ENCODE results near the gene ABCC4.
A peak's percentile ranks its signal among the peaks of the same experiment; 100 is the strongest.

The ABCC4 gene

DNA sequence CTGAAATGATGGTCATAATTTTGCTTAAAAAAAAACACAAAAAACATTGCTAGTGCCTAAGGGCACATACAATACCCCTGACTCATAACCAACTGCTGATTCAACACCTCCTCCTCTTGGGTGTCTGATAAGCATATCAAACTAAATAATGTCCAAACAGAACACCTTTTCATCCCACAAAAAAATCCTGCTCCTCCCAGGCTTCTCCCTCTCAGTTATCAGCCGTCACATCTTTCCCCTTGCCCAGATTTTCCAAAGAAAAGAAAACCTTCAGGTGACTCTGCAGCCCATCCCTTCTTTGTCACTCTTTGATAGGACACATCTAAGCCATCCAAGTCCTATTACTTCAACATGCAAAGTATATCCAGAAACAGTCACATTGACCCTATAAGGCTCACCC is 46.9 kb downstream of the ABCC4 start:
- DNase-seq = no peak

DNA sequence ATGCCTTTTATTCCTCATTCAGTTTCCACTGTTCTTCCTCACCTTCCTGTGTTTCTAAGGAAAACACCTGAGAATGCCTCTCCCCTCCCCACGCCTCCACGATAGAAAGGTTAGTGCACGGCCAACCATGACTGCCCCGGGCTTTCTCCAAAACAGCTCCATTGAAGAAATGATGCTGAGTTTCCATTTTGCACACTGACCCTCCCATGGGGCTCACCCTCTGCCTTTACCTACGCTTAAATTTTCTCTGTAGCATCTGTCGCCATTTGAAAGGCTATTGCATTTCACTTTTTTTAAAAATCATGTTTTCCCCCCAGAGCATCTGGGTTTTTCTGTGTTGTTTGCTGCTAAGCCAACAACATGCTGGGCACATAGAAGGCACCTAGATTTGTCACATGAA is 48.2 kb downstream of the ABCC4 start:
- no peak for DNase-seq

DNA sequence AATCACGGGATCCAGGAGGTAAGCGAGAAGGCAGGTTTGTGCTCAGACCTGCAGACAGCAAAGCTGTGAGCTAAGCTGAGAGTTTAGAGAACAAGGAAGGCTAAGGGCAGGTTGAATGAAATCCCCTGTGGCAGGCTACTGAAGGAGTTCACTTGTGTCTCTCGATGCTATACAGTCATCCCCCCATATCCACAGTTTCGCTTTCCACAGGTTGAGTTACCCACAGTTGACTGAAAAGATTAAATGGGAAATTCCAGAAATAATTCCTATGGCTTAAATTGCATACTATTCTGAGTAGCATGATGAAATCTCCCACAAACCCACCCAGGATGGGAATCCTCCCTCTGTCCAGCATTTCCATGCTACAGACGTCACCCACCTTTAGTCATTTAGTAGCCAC is 49.6 kb downstream of the ABCC4 start:
- DNase-seq = no peak

- no peak for DNase-seq
These were observed 50.3 kb downstream of the ABCC4 start for GRCh38 chr13:95250961-95251360.

- DNase-seq = no peak
These were observed 52.3 kb downstream of the ABCC4 start for GRCh38 chr13:95248953-95249352.

DNA sequence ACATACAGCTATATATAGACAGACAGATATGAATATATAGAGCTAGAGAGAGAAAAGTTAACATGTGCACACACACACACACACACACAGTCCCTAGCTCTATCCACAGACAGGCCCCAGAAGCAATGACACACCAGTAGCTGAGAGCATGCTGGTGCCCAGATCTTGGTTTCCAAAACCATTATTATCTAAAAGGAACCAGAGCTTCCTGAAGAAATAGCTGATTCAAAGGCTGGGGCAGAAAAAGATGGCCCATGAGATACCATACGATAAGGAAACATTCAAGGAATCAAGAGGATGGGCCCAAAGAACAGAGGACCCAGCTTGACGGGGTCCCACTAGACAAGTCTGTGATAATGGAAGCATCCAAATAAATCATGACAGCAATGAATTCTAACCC is 53.4 kb downstream of the ABCC4 start:
- DNase-seq = no peak

- DNase-seq = no peak
These were observed 54.1 kb downstream of the ABCC4 start for GRCh38 chr13:95247171-95247570.

DNA sequence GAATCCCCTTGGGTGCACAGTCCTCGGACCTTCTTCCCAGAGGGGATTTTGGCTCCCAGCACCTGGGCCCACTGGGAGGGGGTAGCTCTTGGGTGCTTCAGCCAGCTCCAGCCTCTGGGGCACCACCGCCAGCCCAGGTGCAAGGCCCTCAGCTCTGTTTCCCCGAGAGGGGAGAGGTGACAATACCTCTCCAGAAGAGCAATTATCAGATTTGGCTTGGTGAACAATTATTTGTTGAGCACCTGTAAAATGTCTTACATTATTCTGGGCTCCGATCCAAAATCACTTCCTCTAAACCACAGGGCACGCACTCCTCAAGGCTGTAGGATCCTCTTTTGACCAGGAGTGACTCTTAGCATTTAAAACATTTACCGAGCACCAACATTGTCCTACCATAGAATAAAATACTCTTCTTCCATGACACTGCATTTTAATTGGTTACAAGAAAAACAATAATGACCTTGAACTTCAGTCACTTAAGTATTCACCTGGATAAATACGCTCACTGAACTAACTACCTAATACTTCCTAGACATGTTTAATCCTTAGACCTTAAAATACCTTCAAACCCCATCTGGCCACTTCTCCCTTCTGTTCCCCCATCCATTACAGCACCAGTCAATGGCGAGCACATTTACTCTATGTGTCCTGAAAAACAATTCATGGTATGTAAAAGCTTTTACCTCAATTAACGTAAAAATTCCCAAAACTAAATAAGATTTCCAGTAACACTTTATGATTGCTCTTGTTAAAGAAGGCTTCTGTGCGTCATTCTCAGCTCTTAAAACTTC is 54.8 kb downstream of the ABCC4 start:
- DNase-seq = peak; percentile 81

- DNase-seq = no peak
These were observed 56.2 kb downstream of the ABCC4 start for GRCh38 chr13:95245071-95245470.

DNA sequence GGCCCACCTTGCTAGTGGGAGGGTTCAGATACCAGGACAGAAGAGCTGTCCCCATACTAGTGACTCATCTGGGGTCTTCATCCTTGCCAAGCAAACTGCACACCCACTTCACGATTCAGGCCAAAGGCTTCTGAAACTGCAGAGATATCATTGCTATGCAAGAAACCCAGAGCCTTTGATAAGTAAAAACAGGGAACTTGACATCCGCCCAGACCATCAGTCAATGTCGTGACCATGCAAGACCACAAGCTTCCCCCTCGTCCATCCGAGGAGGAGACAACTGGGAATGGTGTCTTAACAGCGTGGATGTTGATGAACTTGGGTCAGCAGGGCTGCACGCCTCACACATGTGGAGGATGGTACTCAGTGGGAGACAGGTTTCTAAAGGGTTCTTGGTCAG is 58.0 kb downstream of the ABCC4 start:
- no peak for DNase-seq

DNA sequence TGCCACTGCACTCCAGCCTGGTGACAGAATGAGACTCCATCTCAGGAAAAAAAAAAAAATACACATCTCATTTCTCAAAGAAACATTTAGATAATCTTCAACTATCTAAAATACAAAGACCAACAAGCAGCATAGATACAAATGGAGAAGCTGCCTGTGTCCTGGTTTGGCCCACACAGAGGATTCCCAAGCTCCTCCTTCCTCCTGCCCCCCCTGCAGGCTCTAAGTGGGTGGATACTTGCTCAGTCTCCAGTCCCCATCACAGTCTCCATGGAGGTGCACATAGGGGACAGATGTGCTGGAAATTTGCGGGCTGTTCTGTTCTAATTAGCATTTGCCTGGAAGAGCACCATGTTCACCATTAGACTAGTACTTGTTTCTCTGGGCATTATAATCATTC is 59.9 kb downstream of the ABCC4 start:
- no peak for DNase-seq

DNA sequence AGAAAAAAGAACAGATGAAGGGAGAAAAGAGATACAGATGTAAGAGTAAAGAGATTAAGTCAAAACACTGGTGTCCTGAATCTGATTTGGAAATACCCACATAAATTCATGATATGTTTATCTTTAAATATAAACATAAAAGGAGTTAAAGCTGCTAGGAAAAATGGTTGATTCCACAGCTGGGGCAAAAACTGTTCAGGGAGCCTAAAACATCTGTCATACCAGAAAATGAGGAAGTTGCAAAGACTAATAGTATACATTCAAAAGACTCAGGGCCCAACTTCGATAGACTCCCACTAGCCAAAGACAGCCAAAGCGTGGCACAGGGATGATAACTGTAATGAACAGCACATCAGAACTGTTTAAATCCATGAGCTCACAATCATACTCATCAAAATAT is 62.0 kb downstream of the ABCC4 start:
- no peak for DNase-seq

DNA sequence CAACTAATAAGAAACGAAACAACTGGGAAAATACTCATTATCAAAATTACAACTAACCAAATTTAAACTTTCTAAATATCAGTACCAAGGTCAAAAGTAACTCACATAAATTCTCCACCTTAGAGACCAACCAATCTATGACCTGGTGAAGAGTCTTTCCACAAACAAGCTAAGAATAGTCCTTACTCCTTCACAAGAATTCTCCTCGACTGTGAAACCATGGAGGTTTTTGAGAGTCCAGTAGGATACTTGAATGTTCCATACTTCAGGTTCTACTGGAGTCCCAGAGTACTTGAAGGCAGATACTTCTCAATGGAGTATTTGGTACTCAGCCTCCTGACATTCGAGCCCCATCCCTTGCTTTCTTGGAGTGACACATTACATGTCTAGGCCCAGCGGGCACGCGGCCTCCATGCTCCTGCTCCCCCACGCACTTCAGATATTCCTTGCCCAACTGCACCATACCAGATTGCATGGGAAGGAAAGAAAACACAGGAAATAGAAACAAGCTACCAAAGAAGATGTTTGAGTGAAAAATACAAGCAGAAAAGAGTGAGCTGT is 63.9 kb downstream of the ABCC4 start:
- no peak for DNase-seq

DNA sequence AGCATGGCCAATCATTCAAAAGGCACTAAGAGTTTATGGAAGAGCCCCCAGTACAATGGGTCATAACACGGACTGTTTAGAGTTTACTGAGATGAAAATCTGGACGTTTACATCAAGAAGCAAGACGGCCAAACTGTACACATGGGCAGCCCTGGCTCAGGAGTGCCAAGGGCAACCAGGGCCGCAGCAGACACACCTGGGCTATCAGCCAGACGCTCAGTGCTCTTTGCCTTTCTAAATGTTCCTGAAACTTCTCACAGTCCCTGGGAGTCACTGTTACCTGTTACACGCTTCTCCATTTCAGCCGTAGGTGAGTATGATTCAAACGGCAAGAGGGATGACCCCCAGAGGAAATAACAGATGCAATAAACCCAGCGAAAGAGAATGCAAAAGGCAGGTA is 64.5 kb downstream of the ABCC4 start:
- no peak for DNase-seq

DNA sequence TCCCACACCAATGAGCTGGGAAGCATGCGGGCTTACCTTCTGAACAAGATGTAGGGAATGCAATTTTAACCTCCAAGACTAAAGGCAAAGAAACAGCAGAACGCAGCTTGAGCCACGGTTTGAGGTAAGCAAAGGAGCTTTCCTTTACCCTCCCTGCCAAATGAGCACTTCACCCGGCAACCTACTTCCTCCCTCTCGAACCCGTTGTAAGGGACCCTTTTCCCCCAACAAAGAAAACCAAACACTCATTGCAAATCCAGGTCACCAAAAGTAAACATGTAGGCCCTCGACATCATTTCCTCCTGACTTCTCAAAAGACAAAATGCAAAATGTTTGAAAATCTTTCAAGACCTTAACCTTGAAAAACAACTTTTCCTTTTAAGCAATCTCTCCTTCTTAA is 65.3 kb downstream of the ABCC4 start:
- DNase-seq = no peak

GRCh38 chr13:95235199-95235756 is 66.0 kb downstream of the ABCC4 start:
- DNase-seq = no peak

- no peak for DNase-seq
These were observed 67.0 kb downstream of the ABCC4 start for GRCh38 chr13:95234242-95234641.

GRCh38 chr13:95233026-95233635 is 68.1 kb downstream of the ABCC4 start:
- no peak for DNase-seq

DNA sequence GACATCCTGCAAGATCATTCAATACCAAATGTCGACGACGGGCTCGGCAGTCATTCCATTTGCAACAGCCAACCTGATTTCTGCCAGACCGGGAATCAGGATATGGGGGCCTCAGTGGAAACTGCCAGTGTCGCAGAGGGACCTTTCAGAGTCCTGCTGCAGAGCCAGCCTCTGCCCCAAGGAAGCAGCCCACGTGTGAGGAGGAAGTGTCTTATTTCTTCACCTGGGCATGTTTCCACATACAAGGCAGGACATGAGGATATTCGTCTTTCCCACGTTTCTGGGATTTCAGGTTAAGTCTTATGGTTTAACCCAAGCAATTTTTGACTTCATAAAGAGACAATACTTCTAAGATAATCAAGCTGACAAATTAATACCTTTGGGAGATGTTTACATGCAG is 69.9 kb downstream of the ABCC4 start:
- no peak for DNase-seq

DNA sequence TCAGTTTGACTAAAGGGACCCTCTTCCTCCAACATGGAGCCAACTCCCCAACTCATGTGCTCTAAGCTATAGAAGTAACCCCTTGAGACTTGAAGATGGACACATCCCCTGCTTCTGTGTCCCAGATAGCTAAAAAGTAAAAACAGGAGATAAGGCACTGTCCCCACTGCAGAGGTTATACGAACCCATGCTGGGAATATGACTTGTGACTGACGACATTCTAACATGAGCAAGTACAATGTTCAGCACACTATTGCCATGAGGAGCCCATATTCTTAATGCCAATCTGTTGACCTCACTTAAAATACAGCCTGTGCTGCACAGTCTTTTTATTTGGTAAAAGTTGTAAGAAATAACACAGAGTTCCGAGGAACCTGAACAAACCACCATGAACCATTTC is 71.4 kb downstream of the ABCC4 start:
- no peak for DNase-seq

DNA sequence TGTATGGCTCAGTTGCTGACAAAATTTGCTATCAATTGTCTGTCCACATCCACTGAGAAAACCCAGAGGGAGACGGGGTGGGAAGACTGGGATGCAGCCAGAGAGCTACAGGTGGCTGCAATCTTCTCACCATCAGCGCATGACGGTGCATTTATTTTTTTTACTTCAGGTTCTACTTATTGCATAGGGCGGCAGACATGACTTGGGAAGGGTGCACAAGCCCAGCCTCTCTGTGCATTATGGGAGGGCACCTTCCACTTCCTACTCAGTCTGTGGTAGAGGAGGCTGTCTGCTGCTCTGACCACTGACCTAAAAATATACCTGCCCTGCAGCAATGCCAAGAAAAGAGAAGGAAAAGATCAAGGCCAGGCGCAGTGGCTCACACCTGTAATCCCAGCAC is 73.1 kb downstream of the ABCC4 start:
- DNase-seq = no peak

DNA sequence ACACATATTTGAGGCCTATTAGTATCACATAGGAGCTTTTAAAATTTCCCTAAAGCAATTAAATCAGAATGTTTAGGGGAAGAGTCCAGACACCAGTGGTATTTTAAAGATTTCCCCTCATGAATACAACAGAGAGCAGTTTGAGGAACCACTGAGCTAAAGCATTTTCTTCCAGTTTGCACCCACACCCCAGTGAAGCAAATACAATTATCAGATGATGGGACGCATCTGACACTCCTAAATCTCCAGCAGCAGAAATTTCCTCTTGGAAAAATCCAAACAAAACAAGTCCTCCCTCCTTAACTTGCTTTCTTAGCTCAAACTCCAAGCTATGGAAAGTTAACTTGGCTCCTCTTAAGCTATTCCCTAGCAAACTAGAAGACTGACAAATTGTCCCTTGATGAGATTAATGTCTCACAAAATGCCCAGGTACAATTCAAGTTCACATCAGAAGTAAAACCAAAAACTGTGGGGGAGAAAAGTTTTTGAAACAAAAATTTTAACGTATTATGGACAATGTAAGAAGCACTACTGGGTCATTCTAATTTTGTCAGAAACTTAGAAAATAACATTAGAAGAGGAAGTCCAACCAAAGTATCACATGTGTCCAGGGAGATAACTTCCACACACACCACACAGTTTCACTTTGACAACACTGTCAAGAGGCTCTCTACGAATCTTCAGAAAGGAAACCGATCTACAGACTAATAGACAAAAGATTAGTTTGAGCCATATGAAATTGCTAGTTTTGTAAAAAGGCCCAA is 74.1 kb downstream of the ABCC4 start:
- no peak for DNase-seq

- no peak for DNase-seq
These were observed 74.8 kb downstream of the ABCC4 start for GRCh38 chr13:95226476-95226875.

- DNase-seq = no peak
These were observed 75.2 kb downstream of the ABCC4 start for GRCh38 chr13:95226050-95226449.

Data from DMS79 (cell line).